Activated CD8-positive, alpha-beta memory T cell treated with anti-CD3 and anti-CD28 coated beads, Interleukin-2, amount 50 U/mL, for 48 hours (primary cell): ENCODE results near the gene UBE3A.

Experiments
- DNase-seq: peaks from one replicate; pipeline ENCODE4 v3.0.0-alpha.2; 2020

UBE3A gene

DNA sequence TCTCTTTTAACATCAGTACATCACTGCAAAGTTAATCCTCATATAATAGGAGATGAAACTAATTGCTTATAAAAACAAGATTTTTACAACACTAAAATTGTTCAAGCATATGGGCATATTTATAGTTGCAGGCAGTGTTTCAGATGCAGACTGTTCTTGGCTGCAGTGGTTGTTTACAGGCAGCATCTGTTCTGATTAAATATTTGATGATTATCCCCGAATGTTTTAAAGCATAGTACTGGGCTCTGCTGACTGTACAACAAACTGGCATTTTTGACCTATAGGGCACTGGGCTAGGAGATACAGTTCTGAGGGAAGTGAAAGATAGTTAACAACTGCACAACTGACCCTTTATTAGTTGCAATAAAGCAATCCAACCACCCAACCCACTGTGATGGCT lies 113.6 kb downstream of the UBE3A start:
- DNase-seq: no peak

DNA sequence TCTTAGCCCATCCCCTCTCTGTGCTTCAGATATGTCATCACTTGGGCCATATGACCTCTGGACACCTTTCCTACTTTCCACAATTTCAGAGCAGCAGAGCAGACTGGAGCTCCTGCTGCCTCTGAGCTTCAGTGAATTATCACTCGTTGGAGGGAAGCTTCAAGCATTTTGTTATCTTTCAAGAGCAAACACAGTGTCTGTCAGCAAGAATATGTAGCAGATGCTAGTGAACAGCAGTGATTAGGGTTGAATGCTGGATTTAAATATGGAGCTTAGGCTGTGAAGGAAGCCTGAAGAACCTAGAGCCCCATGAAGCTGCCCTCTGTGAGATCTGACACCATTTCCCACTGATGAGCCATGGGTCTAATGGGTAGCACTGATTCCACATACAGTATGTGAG lies 115.4 kb downstream of the UBE3A start:
- DNase-seq: no peak

DNA sequence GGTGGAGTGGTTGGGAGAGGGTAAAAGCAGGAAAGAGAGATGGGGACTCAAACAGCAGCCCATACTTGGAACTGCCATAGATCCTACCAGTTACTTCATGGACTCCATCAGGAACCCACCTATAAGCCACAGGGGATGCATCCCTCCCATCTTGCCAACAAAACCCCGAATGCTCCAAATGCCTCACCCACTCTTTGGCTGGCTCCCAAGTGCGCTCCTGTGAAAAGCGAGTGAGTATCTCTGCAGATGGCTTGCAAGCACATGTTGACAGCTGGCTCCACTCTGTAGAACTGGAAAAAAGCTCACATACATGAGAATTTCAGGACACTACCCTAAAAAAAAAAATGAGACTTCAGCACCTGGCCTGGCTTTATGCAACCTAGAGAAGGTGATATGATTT lies 151.0 kb downstream of the UBE3A start:
- no peak for DNase-seq
